ENCODE data around the gene PAPLN.
"Not testable (repeated sequence)": the region's sequence is repeated elsewhere in the genome, so short reads cannot be mapped to it uniquely, and the experiment has no call there.

The PAPLN gene

DNA sequence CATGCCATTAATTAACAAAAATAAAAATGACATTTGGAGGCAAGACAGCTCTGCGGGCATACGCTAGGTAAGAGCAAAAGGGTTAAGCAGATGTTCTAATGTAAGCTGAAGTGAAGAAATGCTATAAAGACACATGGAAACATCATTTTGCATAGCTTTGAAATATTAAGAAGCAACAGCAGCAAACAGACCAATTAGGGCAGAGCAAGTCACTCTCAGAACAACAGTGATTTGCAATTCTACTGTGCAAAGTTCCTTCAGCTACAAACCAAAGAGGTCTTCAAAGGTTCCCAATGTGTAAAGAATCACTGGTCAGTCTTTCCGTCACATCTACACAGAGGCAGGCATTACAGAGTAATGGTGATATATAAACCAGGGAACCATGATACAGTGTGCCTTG lies 68.2 kb downstream of the PAPLN start:
- no peak for DNase-seq

DNA sequence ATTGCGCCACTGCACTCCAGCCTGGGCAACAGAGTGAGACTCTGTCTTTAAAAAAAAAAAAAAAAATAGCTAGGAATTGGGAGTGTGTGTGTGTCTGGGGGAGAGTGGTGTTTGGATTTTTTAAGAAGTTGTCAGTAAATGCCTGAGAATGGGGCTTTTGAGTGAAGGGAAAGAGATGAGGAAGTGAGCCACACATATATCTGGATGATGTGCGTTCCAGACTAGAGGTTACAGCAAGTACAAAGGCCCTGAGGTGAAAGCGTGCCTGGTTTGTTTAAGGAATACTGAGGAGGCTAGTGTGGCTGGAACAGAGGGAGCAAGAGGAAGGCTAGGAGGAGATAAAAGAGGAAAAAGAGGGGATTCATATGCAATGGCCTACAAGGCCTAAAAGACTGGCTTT lies 70.0 kb downstream of the PAPLN start:
- DNase-seq: no peak

DNA sequence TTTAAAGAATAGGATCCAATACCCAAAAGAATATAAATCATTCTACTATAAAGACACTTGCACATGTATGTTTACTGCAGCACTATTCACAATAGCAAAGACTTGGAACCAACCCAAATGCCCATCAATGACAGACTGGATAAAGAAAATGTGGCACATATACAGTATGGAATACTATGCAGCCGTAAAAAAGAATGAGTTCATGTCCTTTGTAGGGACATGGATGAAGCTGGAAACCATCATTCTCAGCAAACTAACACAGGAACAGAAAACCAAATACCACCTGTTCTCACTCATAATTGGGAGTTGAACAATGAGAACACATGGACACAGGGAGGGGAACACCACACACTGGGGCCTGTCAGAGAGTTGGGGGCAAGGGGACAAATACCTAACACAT lies 71.9 kb downstream of the PAPLN start:
- not testable (repeated sequence) for DNase-seq

DNA sequence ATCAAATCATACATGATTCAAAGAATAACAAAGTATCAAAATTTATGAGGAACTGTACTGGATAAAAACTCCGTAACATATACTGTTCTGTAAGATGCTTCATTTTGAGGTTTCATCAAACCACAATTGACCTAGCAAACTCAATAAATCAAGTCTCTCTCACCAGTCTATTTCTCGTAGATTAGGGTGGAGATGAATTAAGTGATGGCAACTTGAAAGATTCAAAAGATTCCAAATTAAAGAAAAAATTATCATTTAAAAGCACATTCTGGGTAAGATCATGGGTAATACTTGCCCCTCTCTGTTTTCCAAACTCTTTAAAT lies 74.4 kb downstream of the PAPLN start:
- DNase-seq: no peak

DNA sequence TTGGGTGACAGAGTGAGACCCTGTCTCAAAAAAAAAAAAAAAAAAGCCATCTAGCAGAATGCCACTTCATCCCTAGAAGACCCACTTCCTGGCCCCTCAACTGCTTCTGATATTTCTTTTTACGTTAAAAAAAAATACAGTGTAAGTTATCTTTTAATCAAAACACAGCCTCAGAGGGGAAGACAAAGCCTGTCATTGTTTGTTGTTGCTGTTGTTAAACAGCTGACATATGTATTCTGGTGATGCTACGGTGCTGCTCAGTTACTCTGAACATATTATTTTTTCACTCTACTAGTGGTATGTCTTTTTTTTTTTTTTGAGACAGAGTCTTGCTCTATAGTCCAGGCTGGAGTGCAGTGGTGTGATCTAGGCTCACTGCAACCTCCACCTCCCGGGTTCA lies 75.4 kb downstream of the PAPLN start:
- DNase-seq: no peak

DNA sequence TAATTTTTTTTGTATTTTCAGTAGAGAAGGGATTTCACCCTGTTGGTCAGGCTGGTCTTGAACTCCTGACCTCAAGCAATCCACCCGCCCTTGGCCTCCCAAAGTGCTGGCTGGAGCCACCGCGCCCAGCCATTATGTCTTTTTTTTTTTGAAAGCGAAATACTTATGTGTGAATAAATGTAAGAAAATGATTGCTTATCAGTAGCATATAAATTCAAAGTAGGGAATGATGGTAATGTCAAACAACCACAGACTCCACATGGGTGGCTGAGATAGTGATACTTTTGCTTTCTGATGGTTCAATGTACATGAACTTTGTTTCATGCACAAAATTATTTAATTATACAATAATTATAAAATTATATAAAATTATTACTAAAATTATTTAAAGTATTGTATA lies 75.8 kb downstream of the PAPLN start:
- DNase-seq: no peak

DNA sequence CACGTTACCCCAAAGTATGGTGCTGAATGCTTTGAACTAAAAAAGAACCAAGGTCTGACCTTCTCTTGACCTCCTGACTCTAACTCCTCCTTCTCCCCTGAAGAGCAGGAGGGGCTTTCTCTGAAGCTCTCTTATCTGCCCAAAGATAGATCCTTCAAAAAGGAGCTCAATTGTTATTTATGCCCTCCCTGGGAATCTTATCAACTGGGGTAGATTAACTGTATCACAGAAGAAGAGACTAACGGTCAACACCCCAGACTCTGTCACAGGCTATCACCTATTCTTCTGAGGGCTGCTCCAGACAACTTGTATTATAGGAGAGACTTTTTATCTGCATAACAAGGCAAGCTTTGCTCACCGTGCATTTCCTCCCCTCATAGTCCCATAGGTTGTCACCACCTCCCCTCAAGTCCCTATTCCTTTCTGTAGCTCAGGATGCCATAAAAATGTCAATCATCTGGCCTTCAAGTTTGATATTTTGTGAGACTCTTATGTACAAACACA lies 86.6 kb downstream of the PAPLN start:
- no peak for DNase-seq

Measured in stimulated activated CD4-positive, alpha-beta T cell treated with anti-CD3 and anti-CD28 coated beads, Interleukin-4, amount 100 ng/mL, for 4 hours (primary cell).